ENCODE results near the gene RPRD2. TPM values are rescaled to one million over a fixed set of nuclear protein-coding genes. Genes with fewer than 3 reads are reported as not detected.

The RPRD2 gene
- total RNA-seq, 1 experiment from 2014 or later, result 12.5 TPM

DNA sequence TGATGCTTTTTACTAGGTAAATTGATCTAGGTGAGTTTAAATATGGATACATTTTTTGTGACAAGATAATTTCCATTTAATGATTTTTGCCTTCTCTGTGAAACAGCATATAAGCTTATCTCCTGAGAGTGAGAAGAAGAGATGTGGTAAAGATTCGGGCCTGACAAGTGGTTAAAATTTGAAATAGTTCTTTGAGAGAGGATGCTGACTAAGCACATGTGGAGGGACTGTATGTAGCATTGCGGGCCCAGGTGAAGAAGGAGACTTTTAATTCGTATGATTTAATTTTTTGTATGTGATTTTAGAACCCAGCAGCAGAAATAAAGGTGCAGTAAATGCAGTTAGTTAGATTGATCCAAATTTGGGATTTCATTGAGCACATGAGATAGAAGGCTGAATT, 51.9 kb downstream of the RPRD2 start:
- DNase-seq, result no peak

DNA sequence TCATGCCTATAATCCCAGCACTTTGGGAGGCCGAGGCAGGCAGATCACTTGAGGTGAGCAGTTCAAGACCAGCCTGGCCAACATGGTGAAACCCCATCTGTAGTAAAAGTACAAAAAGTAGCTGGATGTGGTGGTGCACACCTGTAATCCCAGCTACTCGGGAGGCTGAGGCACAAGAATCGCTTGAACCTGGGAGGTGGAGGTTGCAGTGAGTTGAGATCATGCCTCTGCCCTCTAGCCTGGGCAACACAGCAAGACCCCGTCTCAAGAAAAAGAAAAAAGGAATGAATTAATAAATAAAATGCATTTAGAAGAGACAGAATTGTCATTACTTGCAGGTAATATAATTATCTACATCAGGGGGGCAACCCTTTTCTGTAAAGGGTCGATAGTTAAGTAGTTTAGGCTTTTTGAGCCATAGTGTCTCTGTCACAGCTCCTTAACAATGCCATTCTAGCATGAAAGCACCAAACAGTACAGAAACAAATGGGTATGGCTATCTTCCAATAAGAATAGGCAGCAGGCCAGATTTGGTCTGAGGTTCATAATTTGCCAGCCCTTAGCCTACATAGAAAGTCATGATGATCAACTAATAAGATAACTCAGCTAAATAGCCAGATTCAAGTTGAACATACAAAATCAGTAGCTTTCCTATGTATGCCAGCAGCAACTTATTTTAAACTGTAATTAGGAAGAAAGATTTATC, 56.8 kb downstream of the RPRD2 start:
- H3K4me3 ChIP-seq (ENCODE audit: low read length), result no peak overlapping the region
- no peak overlapping the region for H3K4me2 ChIP-seq (ENCODE audit: low read length)
- no peaks in the 10 kb centered on the region for H3K4me1 ChIP-seq (ENCODE audit: insufficient read depth, low read length)
- no peak overlapping the region for H2AFZ ChIP-seq (ENCODE audit: low read length)
- no peaks in the 10 kb centered on the region for H4K20me1 ChIP-seq (ENCODE audit: low read length)
- DNase-seq, result peak; percentile 16
- peaks cover 16% of the 10 kb centered on the region for H3K79me2 ChIP-seq (ENCODE audit: low read length)
- POLR2A ChIA-PET (ENCODE audit: unreplicated experiment), result no interaction called here
- H3K9me3 ChIP-seq (ENCODE audit: low read length), result no peaks in the 10 kb centered on the region
- H3K36me3 ChIP-seq (ENCODE audit: low read depth, low read length), result peaks cover 10% of the 10 kb centered on the region; the same call in 1 of the 2 replicates
- no peaks in the 10 kb centered on the region for H3K27me3 ChIP-seq (ENCODE audit: low read length)
- no peak overlapping the region for H3K9ac ChIP-seq (ENCODE audit: low read length)
- H3F3A ChIP-seq (ENCODE audit: low read length, unreplicated experiment), result no peaks in the 10 kb centered on the region
- CTCF ChIA-PET, result no interaction called here
- TF ChIP-seq EZH2phosphoT487 (IDR thresholded peaks at IDR 0.05; ENCODE audit: borderline replicate concordance, low read length), result no peak
- BruUV-seq (replicated peaks), result no TSS peak
- no peak overlapping the region for H3K27ac ChIP-seq (ENCODE audit: low read length)
- no peak for ATAC-seq
- no peaks in the 10 kb centered on the region for H3K9me2 ChIP-seq (replicated peaks; ENCODE audit: low read length)
- intact Hi-C loops (cut with micrococcal nuclease), result no loop called here

More for the DNA sequence above, 51.9 kb downstream of the RPRD2 start:
- Histone ChIP-seq H3K4me2 (ENCODE audit: low read length) (no peak overlapping the region), H3K27ac (ENCODE audit: low read length) (no peak overlapping the region), H3K4me3 (ENCODE audit: low read length) (no peak overlapping the region), H4K20me1 (ENCODE audit: low read length) (no peaks in the 10 kb centered on the region), H2AFZ (ENCODE audit: low read length) (no peak overlapping the region), H3K36me3 (ENCODE audit: low read depth, low read length) (peaks cover 10% of the 10 kb centered on the region; the same call in 1 of the 2 replicates), H3K79me2 (ENCODE audit: low read length) (peaks cover 41% of the 10 kb centered on the region), H3F3A (ENCODE audit: low read length, unreplicated experiment) (no peaks in the 10 kb centered on the region), H3K9ac (ENCODE audit: low read length) (no peak overlapping the region), H3K4me1 (ENCODE audit: insufficient read depth, low read length) (no peaks in the 10 kb centered on the region), H3K9me2 (replicated peaks; ENCODE audit: low read length) (no peaks in the 10 kb centered on the region), H3K9me3 (ENCODE audit: low read length) (no peaks in the 10 kb centered on the region), H3K27me3 (ENCODE audit: low read length) (no peaks in the 10 kb centered on the region)
- no peak for TF ChIP-seq EZH2phosphoT487 (IDR thresholded peaks at IDR 0.05; ENCODE audit: borderline replicate concordance, low read length)
- no peak for TF ChIP-seq EZH2 (IDR thresholded peaks at IDR 0.05; ENCODE audit: low read length, unreplicated experiment)
- TF ChIP-seq, protein P1, sequence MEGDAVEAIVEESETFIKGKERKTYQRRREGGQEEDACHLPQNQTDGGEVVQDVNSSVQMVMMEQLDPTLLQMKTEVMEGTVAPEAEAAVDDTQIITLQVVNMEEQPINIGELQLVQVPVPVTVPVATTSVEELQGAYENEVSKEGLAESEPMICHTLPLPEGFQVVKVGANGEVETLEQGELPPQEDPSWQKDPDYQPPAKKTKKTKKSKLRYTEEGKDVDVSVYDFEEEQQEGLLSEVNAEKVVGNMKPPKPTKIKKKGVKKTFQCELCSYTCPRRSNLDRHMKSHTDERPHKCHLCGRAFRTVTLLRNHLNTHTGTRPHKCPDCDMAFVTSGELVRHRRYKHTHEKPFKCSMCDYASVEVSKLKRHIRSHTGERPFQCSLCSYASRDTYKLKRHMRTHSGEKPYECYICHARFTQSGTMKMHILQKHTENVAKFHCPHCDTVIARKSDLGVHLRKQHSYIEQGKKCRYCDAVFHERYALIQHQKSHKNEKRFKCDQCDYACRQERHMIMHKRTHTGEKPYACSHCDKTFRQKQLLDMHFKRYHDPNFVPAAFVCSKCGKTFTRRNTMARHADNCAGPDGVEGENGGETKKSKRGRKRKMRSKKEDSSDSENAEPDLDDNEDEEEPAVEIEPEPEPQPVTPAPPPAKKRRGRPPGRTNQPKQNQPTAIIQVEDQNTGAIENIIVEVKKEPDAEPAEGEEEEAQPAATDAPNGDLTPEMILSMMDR (conservative IDR thresholded peaks at IDR 0.05; ENCODE audit: low read depth, low read length), result no peak
- POLR2A ChIA-PET (ENCODE audit: unreplicated experiment), result no interaction called here
- no TSS peak for BruUV-seq (replicated peaks)
- CTCF ChIA-PET, result no interaction called here
- ATAC-seq, result no peak
- intact Hi-C loops (cut with micrococcal nuclease), result no loop called here

DNA sequence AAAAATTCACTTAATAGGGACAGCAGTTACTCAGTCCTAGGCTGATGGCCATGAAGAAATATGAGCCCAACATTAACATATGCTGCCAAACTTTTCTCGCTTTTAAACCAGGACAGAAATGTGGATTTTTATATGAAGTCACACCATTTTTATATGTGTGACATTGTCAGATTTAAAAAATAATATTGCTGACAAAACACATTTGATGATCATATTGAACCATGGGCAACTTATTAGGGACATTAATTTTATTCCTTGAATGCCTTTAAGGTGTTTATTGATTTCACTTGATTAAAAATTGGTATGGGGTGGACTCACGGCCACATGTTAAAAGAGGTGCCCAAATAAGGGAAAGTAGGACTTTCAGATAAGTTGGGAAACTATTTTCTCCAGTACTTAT, 58.6 kb downstream of the RPRD2 start:
- Histone ChIP-seq H3K4me3 (ENCODE audit: low read length) (no peak overlapping the region), H3K27ac (ENCODE audit: low read length) (no peak overlapping the region), H3K9me2 (replicated peaks; ENCODE audit: low read length) (no peaks in the 10 kb centered on the region), H4K20me1 (ENCODE audit: low read length) (no peaks in the 10 kb centered on the region), H3K9ac (ENCODE audit: low read length) (no peak overlapping the region), H3K4me2 (ENCODE audit: low read length) (no peak overlapping the region), H3K4me1 (ENCODE audit: insufficient read depth, low read length) (no peaks in the 10 kb centered on the region), H3K27me3 (ENCODE audit: low read length) (no peaks in the 10 kb centered on the region), H3F3A (ENCODE audit: low read length, unreplicated experiment) (no peaks in the 10 kb centered on the region), H3K79me2 (ENCODE audit: low read length) (peaks cover 4% of the 10 kb centered on the region; the same call in 1 of the 2 replicates), H3K9me3 (ENCODE audit: low read length) (no peaks in the 10 kb centered on the region), H2AFZ (ENCODE audit: low read length) (no peak overlapping the region), H3K36me3 (ENCODE audit: low read depth, low read length) (peaks cover 10% of the 10 kb centered on the region; the same call in 1 of the 2 replicates)
- intact Hi-C loops (cut with micrococcal nuclease), result no loop called here
- ChIA-PET CTCF (no interaction called here), POLR2A (ENCODE audit: unreplicated experiment) (no interaction called here)
- no peak for ATAC-seq
- TF ChIP-seq, protein P1 (conservative IDR thresholded peaks at IDR 0.05; ENCODE audit: low read depth, low read length), result no peak
- no peak for TF ChIP-seq EZH2 (IDR thresholded peaks at IDR 0.05; ENCODE audit: low read length, unreplicated experiment)
- no peak for TF ChIP-seq EZH2phosphoT487 (IDR thresholded peaks at IDR 0.05; ENCODE audit: borderline replicate concordance, low read length)
- no peak for DNase-seq
- no TSS peak for BruUV-seq (replicated peaks)
